Gastroesophageal sphincter (tissue), 3 donors: ENCODE measurements around the gene TBC1D14.

ENCODE experiments used
- POLR2A ChIP-seq, 2 donors: fragments of 450-650 bp; IDR thresholded peaks; one replicate each; pipeline ENCODE4 v1.6.1; 2017; ENCODE audit warnings: antibody characterized with exemption in 2 of 2, mild to moderate bottlenecking in 2 of 2, moderate library complexity in 1 of 2
- TF ChIP-seq, protein P1 (sequence below), 4 experiments: fragments of 200-600 bp in 2 of 4; fragments of 450-650 bp in 2 of 4; sonication (generic) in 1 of 4; IDR thresholded peaks; one replicate each; pipeline ENCODE4 v1.5.1; 2017 to 2019; ENCODE audit warnings: antibody characterized with exemption in 4 of 4, mild to moderate bottlenecking in 2 of 4, moderate library complexity in 2 of 4

DNA sequence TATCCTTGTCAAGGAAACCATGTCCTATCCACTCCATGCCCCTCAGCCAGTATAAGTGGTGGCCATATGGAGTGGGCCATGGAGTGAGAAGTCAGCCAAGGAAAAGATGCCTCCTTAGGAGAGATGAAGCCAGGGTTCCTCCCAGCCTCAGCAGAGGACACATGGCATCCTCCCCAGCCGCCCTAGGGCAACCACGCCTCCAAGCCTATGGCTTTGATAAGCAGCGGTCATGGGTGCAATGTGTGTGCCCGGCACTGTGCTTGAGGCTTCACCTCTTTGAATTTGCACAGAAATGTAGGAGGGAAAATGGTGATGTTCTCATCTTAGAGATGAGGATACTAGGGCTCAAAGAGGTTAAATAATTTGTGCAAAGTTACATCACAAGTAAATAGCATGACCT lies 34.6 kb upstream of the TBC1D14 start:
- TF ChIP-seq, protein P1, sequence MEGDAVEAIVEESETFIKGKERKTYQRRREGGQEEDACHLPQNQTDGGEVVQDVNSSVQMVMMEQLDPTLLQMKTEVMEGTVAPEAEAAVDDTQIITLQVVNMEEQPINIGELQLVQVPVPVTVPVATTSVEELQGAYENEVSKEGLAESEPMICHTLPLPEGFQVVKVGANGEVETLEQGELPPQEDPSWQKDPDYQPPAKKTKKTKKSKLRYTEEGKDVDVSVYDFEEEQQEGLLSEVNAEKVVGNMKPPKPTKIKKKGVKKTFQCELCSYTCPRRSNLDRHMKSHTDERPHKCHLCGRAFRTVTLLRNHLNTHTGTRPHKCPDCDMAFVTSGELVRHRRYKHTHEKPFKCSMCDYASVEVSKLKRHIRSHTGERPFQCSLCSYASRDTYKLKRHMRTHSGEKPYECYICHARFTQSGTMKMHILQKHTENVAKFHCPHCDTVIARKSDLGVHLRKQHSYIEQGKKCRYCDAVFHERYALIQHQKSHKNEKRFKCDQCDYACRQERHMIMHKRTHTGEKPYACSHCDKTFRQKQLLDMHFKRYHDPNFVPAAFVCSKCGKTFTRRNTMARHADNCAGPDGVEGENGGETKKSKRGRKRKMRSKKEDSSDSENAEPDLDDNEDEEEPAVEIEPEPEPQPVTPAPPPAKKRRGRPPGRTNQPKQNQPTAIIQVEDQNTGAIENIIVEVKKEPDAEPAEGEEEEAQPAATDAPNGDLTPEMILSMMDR (IDR thresholded peaks at IDR 0.05): no peak
- TF ChIP-seq POLR2A (IDR thresholded peaks at IDR 0.05): no peak
